Measurements from ENCODE around the gene CDK10.
A peak's percentile ranks its signal among the peaks of the same experiment; 100 is the strongest.

Gene CDK10, protein sequence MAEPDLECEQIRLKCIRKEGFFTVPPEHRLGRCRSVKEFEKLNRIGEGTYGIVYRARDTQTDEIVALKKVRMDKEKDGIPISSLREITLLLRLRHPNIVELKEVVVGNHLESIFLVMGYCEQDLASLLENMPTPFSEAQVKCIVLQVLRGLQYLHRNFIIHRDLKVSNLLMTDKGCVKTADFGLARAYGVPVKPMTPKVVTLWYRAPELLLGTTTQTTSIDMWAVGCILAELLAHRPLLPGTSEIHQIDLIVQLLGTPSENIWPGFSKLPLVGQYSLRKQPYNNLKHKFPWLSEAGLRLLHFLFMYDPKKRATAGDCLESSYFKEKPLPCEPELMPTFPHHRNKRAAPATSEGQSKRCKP

DNA sequence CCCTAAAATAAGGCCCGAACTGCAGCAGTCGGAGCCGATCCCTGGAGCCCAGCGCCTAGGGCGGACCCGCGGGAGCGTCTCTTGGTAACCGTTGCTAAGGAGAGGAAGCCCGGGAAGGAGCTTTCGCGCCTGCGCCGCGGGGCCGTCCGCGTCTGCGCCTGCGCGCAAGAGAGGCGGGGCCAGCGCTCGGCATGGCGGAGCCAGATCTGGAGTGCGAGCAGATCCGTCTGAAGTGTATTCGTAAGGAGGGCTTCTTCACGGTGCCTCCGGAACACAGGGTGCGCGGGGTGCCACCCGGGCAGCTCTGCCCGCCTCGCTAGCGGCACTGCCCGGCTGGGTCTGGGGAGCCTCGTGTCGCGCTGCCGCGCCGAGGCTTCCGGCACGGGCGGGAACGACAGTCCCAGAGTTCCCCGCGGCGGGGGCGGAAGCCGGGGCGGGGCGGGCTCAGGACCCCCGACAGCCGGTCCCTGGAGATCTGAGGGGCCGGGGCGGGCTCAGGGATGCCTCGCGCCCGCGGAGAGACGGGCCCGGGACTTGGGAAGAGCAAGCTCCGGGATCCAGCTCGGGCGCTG, at the start of gene CDK10:
CDK10 (plus strand) TSS at position 170 of the 572 bp plus-strand sequence; CDS start at position 192, 22 bp downstream.
- TF ChIP-seq, protein P1, sequence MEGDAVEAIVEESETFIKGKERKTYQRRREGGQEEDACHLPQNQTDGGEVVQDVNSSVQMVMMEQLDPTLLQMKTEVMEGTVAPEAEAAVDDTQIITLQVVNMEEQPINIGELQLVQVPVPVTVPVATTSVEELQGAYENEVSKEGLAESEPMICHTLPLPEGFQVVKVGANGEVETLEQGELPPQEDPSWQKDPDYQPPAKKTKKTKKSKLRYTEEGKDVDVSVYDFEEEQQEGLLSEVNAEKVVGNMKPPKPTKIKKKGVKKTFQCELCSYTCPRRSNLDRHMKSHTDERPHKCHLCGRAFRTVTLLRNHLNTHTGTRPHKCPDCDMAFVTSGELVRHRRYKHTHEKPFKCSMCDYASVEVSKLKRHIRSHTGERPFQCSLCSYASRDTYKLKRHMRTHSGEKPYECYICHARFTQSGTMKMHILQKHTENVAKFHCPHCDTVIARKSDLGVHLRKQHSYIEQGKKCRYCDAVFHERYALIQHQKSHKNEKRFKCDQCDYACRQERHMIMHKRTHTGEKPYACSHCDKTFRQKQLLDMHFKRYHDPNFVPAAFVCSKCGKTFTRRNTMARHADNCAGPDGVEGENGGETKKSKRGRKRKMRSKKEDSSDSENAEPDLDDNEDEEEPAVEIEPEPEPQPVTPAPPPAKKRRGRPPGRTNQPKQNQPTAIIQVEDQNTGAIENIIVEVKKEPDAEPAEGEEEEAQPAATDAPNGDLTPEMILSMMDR (conservative IDR thresholded peaks at IDR 0.05) = no peak
- no peak for TF ChIP-seq ZFX (IDR thresholded peaks at IDR 0.05)
- peak within 1 kb of the TSS; percentile 94 for H3K27ac ChIP-seq

DNA sequence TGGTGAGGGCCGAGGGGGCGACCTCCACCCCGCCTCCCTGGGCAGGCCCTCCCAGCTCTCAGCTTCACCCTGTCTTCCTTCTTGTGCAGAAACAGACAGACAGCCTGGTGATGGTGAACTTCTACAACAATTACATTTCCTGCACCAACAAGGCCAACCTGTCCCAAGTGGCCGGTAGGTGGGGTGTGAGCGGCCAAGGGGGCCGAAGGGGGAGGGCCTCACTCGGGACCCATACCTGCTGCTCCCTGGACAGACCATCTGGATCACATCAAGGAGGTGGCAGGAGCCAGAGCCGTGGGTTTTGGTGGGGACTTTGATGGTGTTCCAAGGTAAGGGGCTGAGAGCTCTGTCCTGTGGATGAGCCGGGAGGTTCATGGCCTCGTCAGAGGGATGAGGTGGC, 49.1 kb upstream of the CDK10 start:
- no peak overlapping the region for H3K27ac ChIP-seq
- TF ChIP-seq ZFX (IDR thresholded peaks at IDR 0.05) = no peak
- TF ChIP-seq, protein P1 (conservative IDR thresholded peaks at IDR 0.05) = no peak; the same call in 1 of the 2 replicates

DNA sequence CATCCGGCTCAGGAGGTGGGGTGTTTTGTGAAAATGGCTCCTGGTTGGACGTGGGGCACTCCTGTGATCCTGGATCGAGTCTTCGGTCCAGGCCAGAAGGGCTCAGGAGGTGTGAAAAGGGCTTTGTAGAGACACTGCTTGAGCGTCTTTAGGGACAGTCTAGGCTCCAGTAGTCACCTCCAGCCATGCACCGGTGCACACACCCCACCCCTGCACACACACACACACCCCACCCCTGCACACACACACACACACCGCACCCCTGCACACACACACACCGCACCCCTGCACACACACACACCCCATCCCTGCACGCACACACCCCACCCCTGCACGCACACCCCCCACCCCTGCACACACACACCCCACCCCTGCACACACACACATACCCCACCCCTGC, 48.0 kb upstream of the CDK10 start:
- TF ChIP-seq, protein P1 (conservative IDR thresholded peaks at IDR 0.05) = no peak
- no peak for TF ChIP-seq ZFX (IDR thresholded peaks at IDR 0.05)

DNA sequence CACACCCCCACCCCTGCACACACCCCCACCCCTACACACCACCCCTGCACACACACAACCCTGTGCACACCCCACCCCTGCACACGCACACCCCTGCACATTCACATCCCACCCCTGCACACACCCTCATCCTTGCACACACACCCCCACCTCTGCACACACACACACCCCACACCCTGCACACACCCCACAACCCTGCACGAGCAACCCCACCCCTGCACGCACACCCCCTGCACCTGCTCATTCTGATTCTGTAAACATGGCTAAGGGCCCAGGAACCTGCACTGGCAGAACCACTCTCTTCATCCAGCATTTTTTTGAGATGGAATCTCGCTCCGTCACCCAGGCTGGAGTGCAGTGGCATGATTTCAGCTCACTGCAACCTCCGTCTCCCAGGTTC, 47.1 kb upstream of the CDK10 start:
- TF ChIP-seq, protein P1 (conservative IDR thresholded peaks at IDR 0.05) = no peak
- TF ChIP-seq ZFX (IDR thresholded peaks at IDR 0.05) = no peak
- H3K27ac ChIP-seq = no peak overlapping the region

More for the DNA sequence above, 48.0 kb upstream of the CDK10 start:
- H3K27ac ChIP-seq = no peak overlapping the region

DNA sequence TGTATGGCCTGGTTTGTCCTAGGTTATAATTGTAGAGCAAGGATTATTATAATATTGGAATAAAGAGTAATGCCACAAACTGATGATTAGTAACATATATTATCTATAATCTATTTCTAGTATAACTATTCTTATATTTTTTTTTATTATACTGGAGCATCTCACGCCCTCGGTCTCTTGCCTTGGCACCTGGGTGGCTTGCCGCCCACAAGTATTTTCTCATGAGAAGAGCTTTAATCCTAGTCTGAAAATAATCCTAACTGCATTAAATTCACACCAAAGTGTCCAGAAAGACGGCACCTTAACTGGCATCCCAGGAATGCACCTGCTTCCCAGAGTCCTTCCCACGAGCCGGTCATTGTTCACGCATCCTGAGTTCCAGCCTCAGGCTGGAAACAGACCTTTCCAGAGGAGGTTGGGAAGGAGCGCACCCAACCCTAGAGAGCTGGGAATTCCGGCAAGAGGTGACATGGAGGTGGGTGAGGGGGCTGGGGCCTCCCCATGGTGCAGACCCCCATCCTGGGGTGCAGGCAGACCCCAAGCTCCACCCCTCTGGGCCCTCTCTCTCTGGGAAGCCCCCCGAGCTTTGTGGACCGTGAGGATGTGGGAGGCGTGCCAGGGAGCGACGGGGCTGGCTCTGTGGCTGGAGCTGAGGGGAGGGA, 44.9 kb upstream of the CDK10 start:
- no peak overlapping the region for H3K27ac ChIP-seq
- no peak for TF ChIP-seq ZFX (IDR thresholded peaks at IDR 0.05)
- TF ChIP-seq, protein P1 (conservative IDR thresholded peaks at IDR 0.05) = peak; percentile 57; the same call in 1 of the 2 replicates

DNA sequence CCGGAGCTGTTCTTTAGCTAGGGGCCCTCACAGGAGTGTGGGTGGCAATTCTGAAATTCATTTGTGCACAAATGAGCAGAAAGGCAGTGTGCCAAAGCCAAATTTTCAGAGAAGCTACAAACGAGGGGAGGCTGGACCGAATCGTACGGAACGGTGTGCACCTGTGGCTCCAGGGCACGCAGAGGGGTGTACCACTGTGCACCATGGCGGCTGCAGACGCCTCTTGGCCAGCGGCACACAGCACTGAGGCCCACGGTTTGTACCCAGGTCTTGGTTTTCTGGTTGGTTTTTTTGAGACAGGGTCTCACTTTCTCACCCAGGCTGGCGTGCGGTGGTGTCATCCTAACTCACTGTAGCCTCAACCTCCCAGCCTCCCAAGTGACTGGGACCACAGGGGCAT, 43.9 kb upstream of the CDK10 start:
- H3K27ac ChIP-seq = no peak overlapping the region
- TF ChIP-seq ZFX (IDR thresholded peaks at IDR 0.05) = no peak
- TF ChIP-seq, protein P1 (conservative IDR thresholded peaks at IDR 0.05) = no peak

All from C4-2B (cell line).